Suprapubic skin (tissue), 4 donors: ENCODE results near the gene FRMPD1. TPM values are rescaled to one million over a fixed set of nuclear protein-coding genes. Genes with fewer than 3 reads are reported as not detected.
"Not testable (repeated sequence)": the region's sequence is repeated elsewhere in the genome, so short reads cannot be mapped to it uniquely, and the experiment has no call there.

ENCODE experiments used
- DNase-seq, 2 donors: peaks; one replicate each; pipeline ENCODE4 v3.0.0-alpha.2; 2019; ENCODE audit warnings: low spot score in 2 of 2
- H3K27ac ChIP-seq: fragments of 200-600 bp; sonication (generic); one replicate; pipeline ENCODE4 v1.5.1; 2019
- H3K27me3 ChIP-seq: fragments of 200-600 bp; sonication (generic); one replicate; pipeline ENCODE4 v1.5.1; 2019
- H3K36me3 ChIP-seq: fragments of 200-600 bp; sonication (generic); one replicate; pipeline ENCODE4 v1.5.1; 2019
- H3K4me1 ChIP-seq: fragments of 200-600 bp; sonication (generic); one replicate; pipeline ENCODE4 v1.5.1; 2019
- H3K4me3 ChIP-seq: fragments of 200-600 bp; sonication (generic); one replicate; pipeline ENCODE4 v1.5.1; 2019; ENCODE audit warnings: mild to moderate bottlenecking
- H3K9me3 ChIP-seq: fragments of 200-600 bp; sonication (generic); one replicate; pipeline ENCODE4 v1.5.1; 2019
- CTCF ChIP-seq, 2 donors: fragments of 200-600 bp in 1 of 2; fragments of 450-650 bp in 1 of 2; sonication (generic) in 1 of 2; IDR thresholded peaks; one replicate each; pipeline ENCODE4 v1.5.1; 2016 to 2019; ENCODE audit warnings: antibody characterized with exemption in 2 of 2, mild to moderate bottlenecking in 1 of 2, moderate library complexity in 1 of 2
- EP300 ChIP-seq: sonication (generic); formaldehyde crosslinking; IDR thresholded peaks from one replicate; pipeline ENCODE4 v1.6.1; 2017; ENCODE audit warnings: antibody characterized with exemption
- POLR2A ChIP-seq, 2 donors: fragments of 450-650 bp; IDR thresholded peaks; one replicate each; pipeline ENCODE4 v1.6.1; 2017; ENCODE audit warnings: antibody characterized with exemption in 2 of 2, mild to moderate bottlenecking in 2 of 2, moderate library complexity in 2 of 2
- POLR2AphosphoS5 ChIP-seq, 3 donors: sonication (generic); formaldehyde crosslinking; IDR thresholded peaks; one replicate each; pipeline ENCODE4 v1.6.1; 2017; ENCODE audit warnings: antibody characterized with exemption in 3 of 3
- WGBS: methylation state at CpG from one replicate; pipeline ENCODE4 v1.1.5; 2018; 5-methylcytosine and 5-hydroxymethylcytosine counted together
- total RNA-seq, 4 donors: library from RNA; depleted of rRNA; stranded (reverse); fragments of >200 nt; gene quantifications; one replicate each; pipeline ENCODE4 v1.1.0, GENCODE V29; 2016

The FRMPD1 gene
- total RNA-seq: 10 to 100 TPM in 3 of 4 donors, 1 to 10 TPM in 1; 7.9 to 15.4 (median 11.2) TPM

- Histone ChIP-seq H3K4me1 (peaks cover 13% of the 10 kb centered on the region), H3K36me3 (no peaks in the 10 kb centered on the region), H3K27me3 (peaks cover 39% of the 10 kb centered on the region), H3K4me3 (peak within 1 kb of the TSS; percentile 54), H3K9me3 (no peaks in the 10 kb centered on the region), H3K27ac (no peak within 1 kb of the TSS)
- TF ChIP-seq EP300: no peak
- no peak for TF ChIP-seq POLR2AphosphoS5 (IDR thresholded peaks at IDR 0.05)
- TF ChIP-seq POLR2A (IDR thresholded peaks at IDR 0.05): no peak
- no peak for TF ChIP-seq CTCF (IDR thresholded peaks at IDR 0.05)
- WGBS: 3% methylated on average over 25 of the region's 73 CpGs
- no peak for DNase-seq
Measured at GRCh38 chr9:37650873-37651768, at the start of gene FRMPD1. Gene FRMPD1 (plus strand): TSS chr9:37650954. CDS start chr9:37692642, 41,688 bp downstream.

GRCh38 chr9:37602061-37602460, 48.7 kb upstream of the FRMPD1 start:
- H3K4me3 ChIP-seq, H3K27me3 ChIP-seq, H3K36me3 ChIP-seq, DNase-seq, H3K9me3 ChIP-seq, H3K27ac ChIP-seq: not testable (repeated sequence)
- WGBS: 92% methylated on average over 4 of the region's 4 CpGs
- peaks cover 13% of the 10 kb centered on the region for H3K4me1 ChIP-seq

GRCh38 chr9:37602817-37603216, 47.9 kb upstream of the FRMPD1 start:
- Histone ChIP-seq H3K27me3 (no peaks in the 10 kb centered on the region), H3K9me3 (no peaks in the 10 kb centered on the region), H3K4me1 (peaks cover 13% of the 10 kb centered on the region), H3K36me3 (no peaks in the 10 kb centered on the region), H3K4me3 (no peak overlapping the region), H3K27ac (no peak overlapping the region)
- TF ChIP-seq EP300 (no peak), POLR2A (IDR thresholded peaks at IDR 0.05) (no peak), POLR2AphosphoS5 (IDR thresholded peaks at IDR 0.05) (no peak), CTCF (IDR thresholded peaks at IDR 0.05) (no peak)
- WGBS: 48% methylated on average over 5 of the region's 5 CpGs
- DNase-seq: peak in 1 of 2 donors; percentile 71

- Histone ChIP-seq H3K27ac (no peak overlapping the region), H3K4me3 (no peak overlapping the region), H3K9me3 (no peaks in the 10 kb centered on the region), H3K27me3 (no peaks in the 10 kb centered on the region), H3K36me3 (no peaks in the 10 kb centered on the region), H3K4me1 (peaks cover 13% of the 10 kb centered on the region)
- TF ChIP-seq EP300 (no peak), POLR2AphosphoS5 (IDR thresholded peaks at IDR 0.05) (no peak), POLR2A (IDR thresholded peaks at IDR 0.05) (no peak), CTCF (IDR thresholded peaks at IDR 0.05) (no peak)
- no peak for DNase-seq
- 76% methylated on average over 1 of the region's 1 CpG for WGBS
Measured at GRCh38 chr9:37604296-37604695, 46.5 kb upstream of the FRMPD1 start.

- Histone ChIP-seq H3K4me3 (no peak overlapping the region), H3K9me3 (no peaks in the 10 kb centered on the region), H3K36me3 (no peaks in the 10 kb centered on the region), H3K4me1 (peaks cover 5% of the 10 kb centered on the region), H3K27me3 (no peaks in the 10 kb centered on the region), H3K27ac (no peak overlapping the region)
- TF ChIP-seq EP300: no peak
- TF ChIP-seq CTCF (IDR thresholded peaks at IDR 0.05): no peak
- TF ChIP-seq POLR2AphosphoS5 (IDR thresholded peaks at IDR 0.05): no peak
- TF ChIP-seq POLR2A (IDR thresholded peaks at IDR 0.05): no peak
- DNase-seq: no peak
Measured at GRCh38 chr9:37608250-37608649, 42.5 kb upstream of the FRMPD1 start.
